Measurements from ENCODE around the gene GBX1. TPM values are rescaled to one million over a fixed set of nuclear protein-coding genes. Genes with fewer than 3 reads are reported as not detected.

The GBX1 gene
- total and polyA plus RNA-seq, 11 donors = 0.27 to 0.52 (median 0.34) TPM; not detected in 5

DNA sequence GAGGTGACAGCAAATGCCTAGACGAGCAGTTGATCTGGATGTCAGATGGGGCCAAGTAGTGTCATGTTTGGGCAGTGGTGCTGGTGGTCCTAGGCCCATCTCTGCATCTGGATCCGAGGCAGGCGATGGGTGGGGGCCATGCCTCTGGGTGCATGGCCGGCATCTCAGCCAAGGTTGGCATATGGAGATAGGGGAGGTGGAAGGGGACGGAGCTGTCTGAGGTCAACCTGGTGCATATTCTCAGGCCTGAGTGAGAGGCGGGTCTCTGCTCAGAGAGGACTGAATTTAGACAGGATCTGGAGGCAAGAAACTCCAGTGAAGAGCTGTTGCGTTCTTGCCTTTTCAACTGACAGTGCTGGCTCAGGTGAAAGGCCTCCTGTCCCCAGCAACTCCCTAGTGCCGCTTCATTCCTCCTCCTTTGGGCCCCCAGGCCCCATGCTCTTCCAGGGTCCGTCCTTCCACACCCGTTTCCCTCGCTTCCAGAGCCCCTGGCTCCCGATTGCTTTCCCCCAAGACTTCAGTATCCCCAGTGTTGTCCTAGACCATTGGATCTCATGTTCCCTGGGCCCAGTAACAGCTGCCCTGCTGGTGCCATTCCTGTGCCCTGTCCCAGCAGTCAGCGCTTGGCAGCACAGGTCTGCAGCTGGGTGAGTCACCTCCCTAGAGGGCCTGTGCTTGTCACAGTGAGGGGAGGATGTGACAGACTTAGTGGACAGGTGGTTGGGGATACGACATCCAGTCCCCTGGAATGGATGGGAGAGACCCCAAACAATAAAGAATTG, 32.6 kb downstream of the GBX1 start:
- H3K4me3 ChIP-seq = no peak overlapping the region
- 86 to 92% (median 89%) methylated on average over 11 to 14 of the region's 14 CpGs for WGBS, 4 donors
- TF ChIP-seq CTCF (IDR thresholded peaks at IDR 0.05) = no peak
- TF ChIP-seq POLR2A (IDR thresholded peaks at IDR 0.05) = no peak
- DNase-seq (peak in 1 of 5 donors; percentile 45), ATAC-seq (no peak)
- intact Hi-C loops (cut with DNase I) = loop anchor here in 1 of 10 donors (5.0 kb wide), 1 partner anchor 112 kb away; the partner anchor contains the start of gene SMARCD3
- H3K4me1 ChIP-seq = peaks cover 0 to 34% (median 8%) of the 10 kb centered on the region in 12 donors
- H3K27me3 ChIP-seq = no peaks in the 10 kb centered on the region
- H3K9me3 ChIP-seq = no peaks in the 10 kb centered on the region
- peaks cover 0 to 90% (median 63%) of the 10 kb centered on the region in 9 donors for H3K36me3 ChIP-seq
- H3K27ac ChIP-seq = no peak overlapping the region

DNA sequence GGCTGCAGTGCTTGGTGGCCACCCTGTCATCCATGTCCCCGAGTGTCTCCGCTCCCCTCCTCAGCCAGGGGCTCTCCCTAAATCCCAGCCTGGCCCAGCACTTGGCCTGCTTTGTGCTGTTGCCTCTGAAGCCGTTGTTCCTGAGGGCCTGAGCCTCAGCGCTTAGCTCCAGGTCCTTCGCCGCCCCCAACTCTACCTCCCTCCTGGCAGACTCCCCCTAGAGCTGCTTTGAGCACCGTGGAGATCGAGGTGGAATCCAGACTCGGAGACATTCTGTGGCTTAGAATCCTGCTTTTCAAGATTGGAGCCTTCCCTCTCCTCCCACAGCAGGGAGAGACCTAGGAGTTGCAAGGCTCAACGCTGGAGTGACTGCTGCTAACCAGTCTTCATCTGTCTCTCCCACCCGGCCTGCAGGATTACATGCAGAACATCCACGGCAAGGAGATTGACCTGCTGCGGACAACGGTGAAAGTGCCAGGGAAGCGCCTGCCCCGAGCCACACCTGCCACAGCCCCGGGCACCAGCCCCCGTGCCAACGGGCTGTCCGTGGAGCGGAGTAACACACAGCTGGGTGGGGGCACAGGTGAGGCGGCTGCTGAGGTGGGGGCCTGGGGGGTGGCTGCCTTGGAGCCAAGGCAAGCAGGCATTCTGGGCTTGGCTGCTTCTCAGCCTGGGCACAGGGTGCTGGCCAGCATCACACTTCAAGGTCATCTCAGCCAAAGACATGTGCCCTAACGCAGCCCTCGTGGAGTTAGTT, 33.3 kb downstream of the GBX1 start:
- H3K9me3 ChIP-seq = no peaks in the 10 kb centered on the region
- TF ChIP-seq CTCF (IDR thresholded peaks at IDR 0.05) (no peak), POLR2A (IDR thresholded peaks at IDR 0.05) (no peak)
- H3K36me3 ChIP-seq = peaks cover 0 to 93% (median 65%) of the 10 kb centered on the region in 9 donors
- peaks cover 0 to 33% (median 8%) of the 10 kb centered on the region in 12 donors for H3K4me1 ChIP-seq
- intact Hi-C loops (cut with DNase I) = no loop called here
- H3K27ac ChIP-seq = no peak overlapping the region
- H3K4me3 ChIP-seq = no peak overlapping the region
- peak in 2 of 5 donors; percentile 61 to 68 for DNase-seq
- ATAC-seq = peak in 3 of 4 donors; percentile 23 to 29 (median 28)
- WGBS, 4 donors = 72 to 84% (median 80%) methylated on average over 18 to 24 of the region's 24 CpGs
- no peaks in the 10 kb centered on the region for H3K27me3 ChIP-seq

DNA sequence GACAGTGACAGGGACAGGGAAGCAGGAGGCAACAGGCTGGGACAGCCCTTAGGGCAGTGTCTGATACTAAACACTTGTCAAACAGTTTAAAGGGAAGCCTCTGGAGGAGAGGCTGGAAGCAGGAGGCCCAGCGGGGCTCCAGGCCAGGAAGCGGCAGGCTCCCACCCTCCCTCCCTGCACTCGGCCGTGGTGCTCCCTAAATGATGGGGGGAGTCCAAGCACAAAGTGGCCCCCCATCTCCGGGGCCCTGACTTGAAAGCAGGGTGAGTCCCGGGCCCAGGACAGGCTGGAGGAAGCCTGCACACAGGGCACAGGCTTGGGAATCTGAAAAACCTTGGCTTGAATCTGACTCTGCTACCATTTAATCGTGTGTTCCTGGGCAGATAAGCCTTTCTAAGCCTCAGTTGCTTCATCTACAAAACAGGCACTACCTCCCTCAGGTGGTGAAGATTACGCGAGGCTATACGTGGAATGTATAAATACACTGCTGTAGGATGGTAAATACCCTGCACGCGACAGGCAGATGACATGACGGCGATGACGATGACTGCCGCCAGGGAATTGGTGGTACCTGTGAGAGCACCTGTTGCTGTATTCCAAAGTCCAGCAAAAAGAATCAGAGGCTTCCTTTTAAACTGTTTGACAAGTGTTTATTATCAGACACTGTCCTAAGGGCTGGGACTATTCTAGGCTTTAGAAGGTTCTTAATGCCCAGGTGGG, 34.1 kb downstream of the GBX1 start:
- intact Hi-C loops (cut with DNase I) = no loop called here
- Histone ChIP-seq H3K9me3 (no peaks in the 10 kb centered on the region), H3K27ac (no peak overlapping the region), H3K4me1 (peaks cover 0 to 26% (median 8%) of the 10 kb centered on the region in 12 donors), H3K4me3 (no peak overlapping the region), H3K36me3 (peaks cover 0 to 97% (median 72%) of the 10 kb centered on the region in 9 donors), H3K27me3 (no peaks in the 10 kb centered on the region)
- 79 to 94% (median 91%) methylated on average over 15 to 16 of the region's 16 CpGs for WGBS, 4 donors
- DNase-seq (peak in 2 of 5 donors; percentile 19 to 44), ATAC-seq (no peak)
- TF ChIP-seq POLR2A (IDR thresholded peaks at IDR 0.05) (no peak), CTCF (IDR thresholded peaks at IDR 0.05) (no peak)

Measured in heart left ventricle (tissue), 16 donors.